Endothelial cell of umbilical vein (primary cell): ENCODE measurements around the gene APOB. TPM values are rescaled to one million over a fixed set of nuclear protein-coding genes. Genes with fewer than 3 reads are reported as not detected.

ENCODE experiments used
- BruUV-seq: library from RNA; stranded (reverse); fragments of 400-500 nt; replicated peaks from 2 replicates; lab custom pipeline; 2021; lab: Mats Ljungman, UMichigan
- CTCF ChIA-PET: fragments of 300-600, 350-600 bp; sonication (Branson Sonifier 250); formaldehyde crosslinking; loops from one replicate; lab custom pipeline; 2021; ENCODE audit warnings: antibody characterized with exemption, inconsistent platforms; lab: Charles Lee
- POLR2A ChIA-PET: fragments of 300-600, 350-600 bp; sonication (Branson Sonifier 250); formaldehyde crosslinking; loops from one replicate; lab custom pipeline; 2021; ENCODE audit warnings: antibody characterized with exemption, inconsistent platforms; lab: Charles Lee
- DNase-seq: peaks from one replicate; pipeline ENCODE4 v3.0.0-alpha.2; 2011; ENCODE audit warnings: low read depth, low spot score
- FAIRE-seq: peaks from 2 replicates; lab custom pipeline; 2011; peaks lifted over from hg19 to GRCh38; lab: Jason Lieb, UNC
- H2AFZ ChIP-seq: 2 replicates; pipeline ENCODE4 v1.6.0; 2012; ENCODE audit warnings: low read depth, low read length, control low read depth, inconsistent platforms
- H3K27ac ChIP-seq: 2 replicates; pipeline ENCODE4 v1.5.1; 2011; ENCODE audit warnings: low read depth, mild to moderate bottlenecking, control low read depth, low read length, moderate library complexity; ENCODE audit not compliant: insufficient read depth
- H3K27me3 ChIP-seq, 2 experiments: 2 replicates each; pipeline versions ENCODE4 v1.6.0 to v1.6.1; 2011; ENCODE audit warnings: low read length in 2 of 2, mixed read lengths in 1 of 2; ENCODE audit not compliant: control insufficient read depth in 2 of 2, insufficient read depth in 2 of 2
- H3K36me3 ChIP-seq, 2 experiments: 2 replicates in 1 of 2; 3 replicates in 1 of 2; pipeline ENCODE4 v1.5.1; 2011; ENCODE audit warnings: low read length in 2 of 2, mild to moderate bottlenecking in 1 of 2, moderate library complexity in 1 of 2; ENCODE audit not compliant: control insufficient read depth in 2 of 2, insufficient read depth in 2 of 2; ENCODE audit errors: extremely low read depth in 1 of 2
- H3K4me1 ChIP-seq: 3 replicates; pipeline ENCODE4 v1.5.1; 2011; ENCODE audit warnings: mild to moderate bottlenecking, low read length; ENCODE audit not compliant: control insufficient read depth, insufficient read depth; ENCODE audit errors: extremely low read depth
- H3K4me2 ChIP-seq: 2 replicates; pipeline ENCODE4 v1.6.1; 2011; ENCODE audit warnings: low read length, control low read depth, mixed read lengths; ENCODE audit not compliant: insufficient read depth
- H3K4me3 ChIP-seq, 3 experiments: fragments of 200-600 bp in 1 of 3; sonication (generic), shearing (Covaris generic) in 1 of 3; replicated peaks in 1 of 3; 2 replicates each; pipeline ENCODE4 v1.5.1; 2011 to 2016; ENCODE audit warnings: control low read depth in 3 of 3, low read length in 3 of 3, mild to moderate bottlenecking in 2 of 3, inconsistent platforms in 1 of 3, low read depth in 1 of 3, moderate library complexity in 1 of 3; ENCODE audit not compliant: insufficient read depth in 1 of 3
- H3K79me2 ChIP-seq: 2 replicates; pipeline ENCODE4 v1.6.0; 2012; ENCODE audit warnings: low read length, inconsistent platforms; ENCODE audit not compliant: control insufficient read depth, insufficient read depth
- H3K9ac ChIP-seq: replicated peaks from 2 replicates; pipeline ENCODE3; 2011; ENCODE audit warnings: low read length, control low read depth; ENCODE audit not compliant: insufficient read depth; ENCODE audit errors: extremely low read depth
- H3K9me1 ChIP-seq: replicated peaks from 3 replicates; pipeline ENCODE4 v1.6.0; 2011; ENCODE audit warnings: mild to moderate bottlenecking, low read length; ENCODE audit not compliant: control insufficient read depth, insufficient read depth; ENCODE audit errors: extremely low read depth
- H3K9me3 ChIP-seq: replicated peaks from 2 replicates; pipeline ENCODE4 v1.5.1; 2012; ENCODE audit warnings: low read length, inconsistent platforms; ENCODE audit not compliant: control insufficient read depth, insufficient read depth
- H4K20me1 ChIP-seq: replicated peaks from 2 replicates; pipeline ENCODE3; 2011; ENCODE audit warnings: mild to moderate bottlenecking, low read length; ENCODE audit not compliant: control insufficient read depth, insufficient read depth; ENCODE audit errors: extremely low read depth
- EZH2 ChIP-seq: IDR thresholded peaks from 2 replicates; pipeline ENCODE4 v1.6.1; 2012; ENCODE audit warnings: borderline replicate concordance, low read depth, mild to moderate bottlenecking, moderate library complexity, low read length, inconsistent platforms; ENCODE audit not compliant: severe bottlenecking
- FOS ChIP-seq: IDR thresholded peaks from 2 replicates; pipeline ENCODE4 v1.6.1; 2011; ENCODE audit warnings: mild to moderate bottlenecking, low read length, moderate library complexity, borderline replicate concordance; ENCODE audit not compliant: insufficient read depth
- GATA2 ChIP-seq: IDR thresholded peaks from 2 replicates; pipeline ENCODE4 v1.7.0; 2011; ENCODE audit warnings: low read depth, mild to moderate bottlenecking, moderate library complexity, mixed read lengths, low read length; ENCODE audit not compliant: insufficient read length, insufficient read depth
- JUN ChIP-seq: IDR thresholded peaks from 2 replicates; pipeline ENCODE4 v1.6.1; 2011; ENCODE audit warnings: borderline replicate concordance, low read depth; ENCODE audit not compliant: insufficient read length, insufficient read depth
- MYC ChIP-seq: IDR thresholded peaks from one replicate; pipeline ENCODE4 v1.6.1; 2011; ENCODE audit warnings: mild to moderate bottlenecking, low read depth, low read length
- POLR2A ChIP-seq: IDR thresholded peaks from 2 replicates; pipeline ENCODE4 v1.6.1; 2012; ENCODE audit warnings: low read depth, mild to moderate bottlenecking, control low read depth, low read length
- POLR2AphosphoS5 ChIP-seq: IDR thresholded peaks from 2 replicates; pipeline ENCODE4 v1.6.1; 2012; ENCODE audit warnings: low read depth, mild to moderate bottlenecking, control low read depth, low read length, moderate library complexity; ENCODE audit not compliant: insufficient read depth
- dilution Hi-C: fragments of 300-500 bp; cut with MboI; formaldehyde crosslinking; loops from one replicate; pipeline ENCODE4 v1.15.0; 2019; ENCODE audit warnings: low sequenced_read_pairs; ENCODE audit not compliant: extremely low pct_ligation_motif_present
- intact Hi-C: fragments of 100-400 bp; cut with micrococcal nuclease; formaldehyde crosslinking; loops from one replicate; pipeline ENCODE4 v1.10.0; 2022
- polyA plus RNA-seq, 4 experiments: library from polyadenylated mRNA; depleted of rRNA in 3 of 4; stranded (reverse) in 3 of 4; unstranded in 1 of 4; fragments of >200 nt; gene quantifications; 2 replicates each; pipeline versions ENCODE4 v1.2.1 to v1.2.3, GENCODE V29; 2011 to 2012; ENCODE audit warnings: missing spikeins in 1 of 4
- total RNA-seq: library from RNA; stranded (reverse); gene quantifications from 2 replicates; pipeline ENCODE4 v1.2.3, GENCODE V29; 2021
- TF ChIP-seq, protein P1 (sequence below): IDR thresholded peaks from 2 replicates; pipeline ENCODE4 v1.6.1; 2011; ENCODE audit not compliant: insufficient read depth, insufficient read length
- TF ChIP-seq, protein P2 (sequence below), 2 donors: IDR thresholded peaks; 1 replicate in 1 of 2; 2 replicates in 1 of 2; pipeline ENCODE4 v1.5.1; 2011; ENCODE audit warnings: low read length in 2 of 2, mild to moderate bottlenecking in 2 of 2, moderate library complexity in 2 of 2, control low read depth in 1 of 2, inconsistent platforms in 1 of 2, low read depth in 1 of 2; ENCODE audit not compliant: insufficient read depth in 1 of 2; ENCODE audit errors: extremely low read depth in 1 of 2

The APOB gene
- total and polyA plus RNA-seq, 2 donors (not counting 3 experiments of a cell fraction or from before 2014, with no cell fraction given), result 0.07 to 0.09 TPM

DNA sequence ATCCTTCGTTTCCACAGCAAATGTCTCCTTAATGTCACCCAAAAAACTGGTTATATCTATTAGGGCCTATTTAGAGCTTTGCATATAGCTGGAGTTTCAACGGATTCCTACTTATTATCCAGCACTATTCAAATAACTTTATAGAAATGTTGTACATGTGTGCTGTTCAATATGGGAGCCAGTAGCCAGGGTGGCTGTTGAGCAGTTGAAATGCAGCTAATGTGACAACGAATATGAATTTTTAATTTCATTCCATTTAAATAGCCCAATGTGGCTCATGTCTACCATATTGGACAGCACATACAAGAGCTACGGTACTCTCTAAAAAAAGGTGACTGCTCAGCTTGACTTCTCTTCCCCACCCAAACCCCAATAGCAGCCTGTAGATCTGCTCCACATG lies 2.4 kb downstream of the APOB start:
- no TSS peak for BruUV-seq
- CTCF ChIA-PET, result interaction anchor here (0.9 to 3.2 kb wide), 3 partner anchors 76 to 276 kb away, joined by 3 to 15 read pairs (median 15); no protein-coding TSS in a partner anchor
- intact Hi-C loops, result loop anchor here (10.0 kb wide), 1 partner anchor 213 kb away; no protein-coding TSS in a partner anchor

More for the DNA sequence above, 2.4 kb downstream of the APOB start:
- Histone ChIP-seq H3K9me1 (no peaks in the 10 kb centered on the region), H3K79me2 (no peaks in the 10 kb centered on the region), H3K4me1 (no peaks in the 10 kb centered on the region), H3K9me3 (no peaks in the 10 kb centered on the region), H3K4me2 (no peak overlapping the region), H3K9ac (no peak overlapping the region), H3K27me3 (no peaks in the 10 kb centered on the region), H3K27ac (no peak overlapping the region), H2AFZ (no peak overlapping the region), H3K36me3 (no peaks in the 10 kb centered on the region), H4K20me1 (no peaks in the 10 kb centered on the region), H3K4me3 (no peak overlapping the region)
- POLR2A ChIA-PET, result no interaction called here
- no peak for TF ChIP-seq GATA2
- no peak for TF ChIP-seq FOS
- TF ChIP-seq MYC, result no peak
- no peak for TF ChIP-seq EZH2
- TF ChIP-seq, protein P1, sequence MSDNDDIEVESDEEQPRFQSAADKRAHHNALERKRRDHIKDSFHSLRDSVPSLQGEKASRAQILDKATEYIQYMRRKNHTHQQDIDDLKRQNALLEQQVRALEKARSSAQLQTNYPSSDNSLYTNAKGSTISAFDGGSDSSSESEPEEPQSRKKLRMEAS, result no peak
- no peak for TF ChIP-seq POLR2AphosphoS5
- no peak for TF ChIP-seq JUN
- no peak for TF ChIP-seq POLR2A
- TF ChIP-seq, protein P2, sequence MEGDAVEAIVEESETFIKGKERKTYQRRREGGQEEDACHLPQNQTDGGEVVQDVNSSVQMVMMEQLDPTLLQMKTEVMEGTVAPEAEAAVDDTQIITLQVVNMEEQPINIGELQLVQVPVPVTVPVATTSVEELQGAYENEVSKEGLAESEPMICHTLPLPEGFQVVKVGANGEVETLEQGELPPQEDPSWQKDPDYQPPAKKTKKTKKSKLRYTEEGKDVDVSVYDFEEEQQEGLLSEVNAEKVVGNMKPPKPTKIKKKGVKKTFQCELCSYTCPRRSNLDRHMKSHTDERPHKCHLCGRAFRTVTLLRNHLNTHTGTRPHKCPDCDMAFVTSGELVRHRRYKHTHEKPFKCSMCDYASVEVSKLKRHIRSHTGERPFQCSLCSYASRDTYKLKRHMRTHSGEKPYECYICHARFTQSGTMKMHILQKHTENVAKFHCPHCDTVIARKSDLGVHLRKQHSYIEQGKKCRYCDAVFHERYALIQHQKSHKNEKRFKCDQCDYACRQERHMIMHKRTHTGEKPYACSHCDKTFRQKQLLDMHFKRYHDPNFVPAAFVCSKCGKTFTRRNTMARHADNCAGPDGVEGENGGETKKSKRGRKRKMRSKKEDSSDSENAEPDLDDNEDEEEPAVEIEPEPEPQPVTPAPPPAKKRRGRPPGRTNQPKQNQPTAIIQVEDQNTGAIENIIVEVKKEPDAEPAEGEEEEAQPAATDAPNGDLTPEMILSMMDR (IDR thresholded peaks at IDR 0.05; ENCODE audit: extremely low read depth in 1 of 2, insufficient read depth in 1 of 2, low read depth in 1 of 2, low read length in 2 of 2), result no peak
- dilution Hi-C loops, result no loop called here
- DNase-seq (no peak), FAIRE-seq (no peak)
